HG02759 (cell line): Measurements from ENCODE around the gene ROCK1.
A peak's percentile ranks its signal among the peaks of the same experiment; 100 is the strongest.

Source experiments
- ATAC-seq: cut with Tn5 transposase; IDR thresholded peaks from one replicate; pipeline ENCODE4 v1.9.1; 2021; ENCODE audit warnings: mild to moderate bottlenecking, moderate library complexity; ENCODE audit not compliant: unreplicated experiment

Gene ROCK1

GRCh38 chr18:21109936-21110712, 1.5 kb downstream of the ROCK1 start:
- ATAC-seq: no peak

GRCh38 chr18:21105936-21106335, 5.7 kb downstream of the ROCK1 start:
- peak; percentile 49 for ATAC-seq

GRCh38 chr18:21101172-21101571, 10.4 kb downstream of the ROCK1 start:
- ATAC-seq: no peak

GRCh38 chr18:21100678-21101077, 10.9 kb downstream of the ROCK1 start:
- no peak for ATAC-seq

GRCh38 chr18:21100146-21100545, 11.5 kb downstream of the ROCK1 start:
- ATAC-seq: no peak

GRCh38 chr18:21099442-21099841, 12.2 kb downstream of the ROCK1 start:
- peak; percentile 90 for ATAC-seq

GRCh38 chr18:21096760-21097159, 14.9 kb downstream of the ROCK1 start:
- no peak for ATAC-seq

- no peak for ATAC-seq
Observed at GRCh38 chr18:21093133-21093532, 18.5 kb downstream of the ROCK1 start.

- ATAC-seq: no peak
Observed at GRCh38 chr18:21090680-21091079, 20.9 kb downstream of the ROCK1 start.

- no peak for ATAC-seq
Observed at GRCh38 chr18:21085579-21086166, 25.9 kb downstream of the ROCK1 start.

- ATAC-seq: no peak
Observed at GRCh38 chr18:21084511-21085078, 27.0 kb downstream of the ROCK1 start.

- ATAC-seq: no peak
Observed at GRCh38 chr18:21083017-21083416, 28.6 kb downstream of the ROCK1 start.

- no peak for ATAC-seq
Observed at GRCh38 chr18:21081426-21081825, 30.2 kb downstream of the ROCK1 start.

GRCh38 chr18:21080576-21080975, 31.0 kb downstream of the ROCK1 start:
- no peak for ATAC-seq

GRCh38 chr18:21074336-21075323, 37.0 kb downstream of the ROCK1 start:
- no peak for ATAC-seq

GRCh38 chr18:21073180-21073579, 38.4 kb downstream of the ROCK1 start:
- no peak for ATAC-seq

GRCh38 chr18:21071071-21071470, 40.5 kb downstream of the ROCK1 start:
- no peak for ATAC-seq

- ATAC-seq: no peak
Observed at GRCh38 chr18:21069468-21069867, 42.1 kb downstream of the ROCK1 start.

- no peak for ATAC-seq
Observed at GRCh38 chr18:21064347-21064746, 47.3 kb downstream of the ROCK1 start.

GRCh38 chr18:21063011-21063410, 48.6 kb downstream of the ROCK1 start:
- ATAC-seq: no peak

- peak; percentile 54 for ATAC-seq
Observed at GRCh38 chr18:21057112-21057511, 54.5 kb downstream of the ROCK1 start.
